Mucosa of gallbladder (tissue), 1 donor: ENCODE measurements around the gene SBNO2. TPM values are rescaled to one million over a fixed set of nuclear protein-coding genes. Genes with fewer than 3 reads are reported as not detected.

ENCODE experiments used
- DNase-seq: peaks from one replicate; pipeline ENCODE4 v3.0.0-alpha.2; 2020; ENCODE audit warnings: low spot score
- total RNA-seq: library from RNA; stranded (reverse); gene quantifications from one replicate; pipeline ENCODE4 v1.2.1, GENCODE V29; 2021
- donor health status: DM: no; HTN: no; CAD: no.

The SBNO2 gene
- total RNA-seq, 1 donor from 2014 or later: 64.1 TPM

- DNase-seq: no peak
These were observed 18.4 kb downstream of the SBNO2 start for GRCh38 chr19:1155352-1156304.

DNA sequence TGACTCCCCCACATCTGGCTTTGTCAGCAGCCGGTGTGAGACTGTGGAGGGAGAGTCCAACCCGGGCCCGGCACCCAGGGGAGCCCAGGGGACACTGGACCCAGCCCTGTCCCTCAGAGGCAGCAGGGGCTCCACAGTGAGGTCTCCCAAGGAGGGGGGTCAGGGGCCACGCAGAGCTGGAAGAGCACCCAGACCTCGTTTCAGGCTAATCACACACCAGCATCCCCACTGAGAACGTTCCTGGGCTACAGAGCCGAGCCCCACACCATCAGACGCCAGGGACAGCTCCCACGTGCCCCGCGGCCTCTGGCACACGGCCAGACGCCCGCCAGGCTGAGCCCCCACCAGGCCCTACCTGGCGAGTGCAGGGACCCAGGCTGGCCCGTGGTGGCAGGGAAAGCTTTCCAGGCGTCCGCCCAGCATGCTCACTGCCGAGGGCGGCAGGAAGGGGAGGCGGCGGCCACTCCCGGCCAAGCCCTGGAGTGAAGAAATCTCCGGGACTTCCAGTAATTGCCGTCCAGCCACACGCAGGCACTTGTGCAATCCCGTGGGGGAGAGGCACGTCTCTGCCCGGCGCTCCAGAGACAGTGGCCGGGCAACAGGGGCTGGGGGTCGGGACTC, 19.2 kb downstream of the SBNO2 start:
- DNase-seq: peak; percentile 85

GRCh38 chr19:1153891-1154730, 20.0 kb downstream of the SBNO2 start:
- no peak for DNase-seq

DNA sequence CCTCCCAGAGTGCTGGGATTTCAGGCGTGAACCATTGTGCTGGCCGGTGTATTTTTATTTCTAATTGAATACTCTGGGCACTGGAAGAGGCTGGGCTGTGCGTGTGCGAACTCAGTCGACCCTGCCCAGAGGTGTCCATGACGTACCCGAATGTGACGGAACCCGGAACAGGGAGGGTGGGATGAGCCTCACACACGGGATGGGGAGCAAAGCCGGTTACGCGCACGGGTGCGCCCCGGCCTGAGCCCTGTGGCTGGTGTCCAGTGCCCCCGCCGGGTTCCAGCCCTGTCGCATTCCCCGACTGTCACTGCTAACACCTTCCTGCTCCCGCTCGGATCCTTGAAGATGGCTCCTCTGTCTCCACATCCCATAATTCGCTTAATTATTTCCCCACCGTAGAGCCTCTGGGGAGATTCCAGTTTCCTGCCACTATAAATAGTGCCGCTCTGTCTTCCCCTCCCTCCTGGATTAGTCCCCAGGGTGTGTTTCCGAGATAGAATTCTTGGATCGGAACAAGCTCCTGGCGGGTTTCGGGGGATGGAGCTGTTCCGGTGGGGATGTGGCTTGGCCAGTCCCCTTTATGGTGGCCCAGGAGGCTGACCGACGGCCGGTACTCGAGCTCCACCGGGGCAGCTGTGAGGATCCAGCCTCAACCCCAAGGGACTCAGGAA, 22.0 kb downstream of the SBNO2 start:
- DNase-seq: no peak

DNA sequence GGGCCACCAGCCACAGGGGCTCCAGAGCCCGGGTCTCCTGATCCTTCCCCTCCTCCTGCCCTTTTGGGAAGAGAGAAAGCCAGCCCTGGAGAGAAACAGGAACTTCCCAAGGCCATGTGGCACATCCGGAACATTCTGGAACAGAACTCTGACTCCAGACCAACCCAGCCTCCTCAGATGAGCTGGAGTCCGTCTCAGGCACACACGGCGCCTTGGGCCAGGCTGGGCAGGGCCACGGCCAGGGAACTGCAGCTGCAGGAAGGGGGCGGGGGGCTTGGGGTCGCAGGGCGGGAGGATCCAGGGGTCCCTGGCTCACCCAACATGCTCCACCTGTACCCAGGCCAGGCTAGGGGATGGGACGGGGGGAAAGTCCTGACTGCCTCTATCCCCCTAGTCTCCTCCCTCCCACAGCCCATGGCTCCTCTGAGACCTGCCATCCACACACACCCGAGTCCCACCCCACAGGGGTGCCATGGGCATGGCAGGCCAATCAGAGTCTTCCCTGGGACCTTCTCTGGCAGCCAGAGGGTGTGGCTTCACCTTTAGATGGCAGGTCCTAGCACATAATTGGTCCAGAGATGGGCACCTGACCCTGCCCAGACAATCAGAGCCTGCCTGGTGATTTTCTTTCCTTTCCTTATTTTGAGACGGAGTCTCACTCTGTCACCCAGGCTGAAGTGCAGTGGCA, 22.9 kb downstream of the SBNO2 start:
- no peak for DNase-seq

DNA sequence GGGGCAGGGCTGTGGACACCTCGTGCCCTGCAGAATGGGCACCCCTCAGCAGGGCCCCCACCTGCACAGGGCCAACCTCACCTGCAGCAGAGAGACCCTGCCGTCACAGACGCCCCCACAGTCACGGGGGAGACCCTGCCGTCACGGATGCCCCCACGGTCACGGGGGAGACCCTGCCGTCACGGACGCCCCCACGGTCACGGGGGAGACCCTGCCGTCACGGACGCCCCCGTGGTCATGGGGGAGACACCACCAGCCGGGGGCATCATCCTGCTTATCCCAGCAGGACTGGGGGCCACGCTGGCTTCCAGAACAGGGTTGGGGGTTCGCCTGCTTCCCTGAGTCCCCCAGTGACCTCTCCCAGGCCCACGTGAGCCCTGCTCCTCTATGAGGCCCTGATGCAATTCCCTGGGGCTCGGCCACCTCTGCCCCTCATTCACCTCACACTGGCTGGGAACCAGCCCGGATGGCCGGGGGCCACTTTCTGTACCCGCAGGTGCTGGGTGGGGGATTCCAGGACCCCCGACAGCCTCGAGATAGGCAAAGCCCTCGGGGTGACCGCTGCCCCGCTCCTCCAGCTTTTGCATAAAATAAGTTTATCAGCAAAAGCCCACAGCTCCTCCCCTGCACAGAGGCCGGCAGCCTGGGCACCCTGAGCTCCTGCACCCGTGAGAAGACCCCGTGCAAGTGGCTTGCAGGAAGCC, 23.6 kb downstream of the SBNO2 start:
- DNase-seq: no peak

- DNase-seq: no peak
These were observed 24.6 kb downstream of the SBNO2 start for GRCh38 chr19:1149259-1150045.

GRCh38 chr19:1147934-1148549, 26.0 kb downstream of the SBNO2 start:
- no peak for DNase-seq

DNA sequence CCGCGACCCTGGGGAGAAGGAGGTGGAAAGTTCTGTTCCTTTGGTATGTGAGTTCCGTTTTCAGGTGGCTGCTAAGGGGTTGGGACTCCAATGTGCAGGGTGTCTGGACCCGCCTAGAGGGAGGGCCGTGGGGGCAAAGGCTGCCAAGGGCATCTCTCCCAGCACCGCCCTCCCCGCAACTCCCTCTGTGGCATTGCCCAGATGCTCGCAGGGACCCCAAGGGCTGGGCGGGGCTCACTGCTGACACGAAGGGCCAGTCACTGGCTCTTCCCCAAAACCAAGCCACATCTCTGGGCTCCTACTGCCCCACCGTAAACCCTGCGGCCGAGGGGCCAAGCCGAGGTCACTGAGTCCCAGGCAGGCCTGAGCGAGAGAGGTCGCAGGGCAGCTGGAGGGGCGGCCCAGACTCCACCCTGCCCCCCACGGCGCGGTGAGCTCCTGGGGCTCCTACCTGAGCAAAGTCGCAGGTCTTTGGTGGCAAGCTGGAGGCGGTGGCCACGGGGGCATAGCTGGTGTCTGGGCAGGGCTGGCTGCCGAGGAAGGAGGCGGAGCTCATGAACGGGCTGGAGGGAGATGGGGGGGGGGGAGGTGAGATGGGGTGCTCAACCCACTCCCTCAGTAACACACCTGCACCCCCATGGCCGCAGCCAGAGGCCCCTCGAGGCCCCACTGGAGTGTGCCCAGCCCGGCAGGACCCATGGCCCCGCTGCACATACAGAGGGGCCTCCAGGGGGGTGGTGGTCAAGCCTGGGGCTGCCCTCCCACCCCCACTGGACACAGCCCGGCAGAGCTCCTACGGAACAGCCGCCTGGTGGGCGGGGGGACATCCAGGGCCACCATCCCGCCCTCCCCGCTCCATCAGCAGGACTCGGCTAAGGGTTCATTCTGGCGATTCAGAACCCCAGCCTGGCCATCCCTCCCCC, 26.9 kb downstream of the SBNO2 start:
- DNase-seq: no peak

DNA sequence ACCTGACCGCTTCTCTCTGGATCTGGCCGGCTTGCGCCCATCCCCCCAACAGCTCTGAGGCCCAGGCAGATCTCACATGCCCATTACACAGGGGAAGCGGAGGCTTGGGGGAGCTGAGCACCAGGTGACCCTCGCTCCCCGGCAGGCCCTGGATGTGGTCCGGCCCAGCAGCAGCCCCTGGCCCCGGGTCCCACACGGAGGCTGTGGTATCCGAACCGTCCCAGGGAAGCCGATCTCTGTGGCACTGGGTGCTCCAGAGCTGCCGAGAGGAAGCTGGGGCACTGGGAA, 27.7 kb downstream of the SBNO2 start:
- no peak for DNase-seq

DNA sequence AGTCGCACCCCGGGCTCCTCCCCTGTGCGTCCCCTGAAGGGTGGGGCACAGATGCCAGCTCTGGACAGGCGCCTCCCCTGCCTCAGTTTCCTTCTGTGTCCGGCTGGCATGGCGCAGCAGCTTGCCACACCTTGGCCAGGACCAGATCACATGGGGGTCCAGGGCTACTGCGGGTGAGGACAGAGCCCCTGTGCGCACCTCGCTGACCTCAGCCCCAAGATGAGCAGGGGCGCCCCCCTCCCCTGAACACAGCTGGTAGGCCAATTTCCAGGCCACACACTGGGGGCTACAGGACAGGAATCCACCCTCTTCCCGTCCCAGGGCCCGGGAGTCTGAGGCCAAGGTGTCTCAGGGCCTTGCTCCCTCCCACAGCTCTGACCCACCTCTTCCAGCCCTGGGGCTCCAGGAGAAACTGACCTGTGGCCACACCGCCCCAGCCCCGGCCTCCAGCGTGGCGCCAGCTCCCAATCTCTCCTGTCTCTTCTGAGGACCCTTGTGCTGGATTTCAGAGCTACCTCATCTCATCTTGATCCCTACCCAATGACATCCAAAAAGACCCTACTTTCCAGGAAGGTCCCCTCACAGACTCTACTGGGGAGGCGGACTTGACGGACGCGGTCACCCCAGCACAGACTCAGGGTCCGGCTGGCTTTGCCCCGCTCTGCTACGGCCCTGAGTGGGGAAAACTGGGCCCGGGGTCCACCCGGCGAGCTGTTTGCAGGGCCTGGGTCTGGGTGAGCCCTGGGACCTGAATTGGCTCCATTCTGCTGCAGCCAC, 28.2 kb downstream of the SBNO2 start:
- DNase-seq: no peak

DNA sequence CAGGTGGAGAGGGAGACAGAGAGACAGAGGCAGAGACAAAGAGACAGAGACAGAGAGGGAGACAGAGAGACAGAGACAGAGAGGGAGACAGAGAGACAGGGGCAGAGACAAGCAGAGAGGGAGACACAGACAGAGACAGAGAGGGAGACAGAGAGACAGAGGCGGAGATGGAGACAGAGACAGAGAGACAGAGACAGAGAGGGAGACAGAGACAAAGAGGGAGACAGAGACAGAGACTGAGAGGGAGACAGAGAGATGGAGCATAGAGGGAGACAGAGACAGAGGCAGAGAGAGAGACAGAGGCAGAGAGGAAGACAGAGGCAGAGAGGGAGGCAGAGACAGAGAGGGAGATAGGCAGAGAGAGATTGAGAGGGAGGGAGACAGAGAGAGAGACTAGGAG, 29.3 kb downstream of the SBNO2 start:
- DNase-seq: no peak

GRCh38 chr19:1143828-1144399, 30.2 kb downstream of the SBNO2 start:
- DNase-seq: no peak

- DNase-seq: no peak
These were observed 32.1 kb downstream of the SBNO2 start for GRCh38 chr19:1141944-1142343.

GRCh38 chr19:1140272-1141027, 33.6 kb downstream of the SBNO2 start:
- no peak for DNase-seq

GRCh38 chr19:1139126-1139525, 34.9 kb downstream of the SBNO2 start:
- DNase-seq: no peak
